Hepatocyte (in vitro differentiated cells): ENCODE data around the gene SLC13A1.

Experiments used
- CTCF ChIP-seq: fragments of 200-600 bp; sonication (generic); IDR thresholded peaks from 2 replicates; pipeline ENCODE4 v1.5.1; 2016; ENCODE audit warnings: antibody characterized with exemption, mild to moderate bottlenecking; ENCODE audit not compliant: poor library complexity
- EZH2 ChIP-seq: fragments of 200-600 bp; sonication (generic); IDR thresholded peaks from 2 replicates; pipeline ENCODE4 v1.6.1; 2016; ENCODE audit warnings: antibody characterized with exemption, mild to moderate bottlenecking, borderline replicate concordance
- EZH2phosphoT487 ChIP-seq: fragments of 200-600 bp; sonication (generic); IDR thresholded peaks from one replicate; pipeline ENCODE4 v1.6.1; 2018; ENCODE audit warnings: antibody characterized with exemption, mild to moderate bottlenecking, low read depth, moderate library complexity; ENCODE audit not compliant: unreplicated experiment, severe bottlenecking

- no peak for TF ChIP-seq EZH2phosphoT487
- TF ChIP-seq EZH2, result no peak
- TF ChIP-seq CTCF, result peak; percentile 34
Observed at GRCh38 chr7:123070702-123071286, 129.0 kb downstream of the SLC13A1 start.
